Measurements from ENCODE around the gene MVD. TPM values are rescaled to one million over a fixed set of nuclear protein-coding genes. Genes with fewer than 3 reads are reported as not detected.

Gene MVD
- total and polyA plus RNA-seq, 2 of the 13 experiments (the other 11 are each of a cell fraction or from before 2014, with no cell fraction given): 28.1 to 187 TPM

DNA sequence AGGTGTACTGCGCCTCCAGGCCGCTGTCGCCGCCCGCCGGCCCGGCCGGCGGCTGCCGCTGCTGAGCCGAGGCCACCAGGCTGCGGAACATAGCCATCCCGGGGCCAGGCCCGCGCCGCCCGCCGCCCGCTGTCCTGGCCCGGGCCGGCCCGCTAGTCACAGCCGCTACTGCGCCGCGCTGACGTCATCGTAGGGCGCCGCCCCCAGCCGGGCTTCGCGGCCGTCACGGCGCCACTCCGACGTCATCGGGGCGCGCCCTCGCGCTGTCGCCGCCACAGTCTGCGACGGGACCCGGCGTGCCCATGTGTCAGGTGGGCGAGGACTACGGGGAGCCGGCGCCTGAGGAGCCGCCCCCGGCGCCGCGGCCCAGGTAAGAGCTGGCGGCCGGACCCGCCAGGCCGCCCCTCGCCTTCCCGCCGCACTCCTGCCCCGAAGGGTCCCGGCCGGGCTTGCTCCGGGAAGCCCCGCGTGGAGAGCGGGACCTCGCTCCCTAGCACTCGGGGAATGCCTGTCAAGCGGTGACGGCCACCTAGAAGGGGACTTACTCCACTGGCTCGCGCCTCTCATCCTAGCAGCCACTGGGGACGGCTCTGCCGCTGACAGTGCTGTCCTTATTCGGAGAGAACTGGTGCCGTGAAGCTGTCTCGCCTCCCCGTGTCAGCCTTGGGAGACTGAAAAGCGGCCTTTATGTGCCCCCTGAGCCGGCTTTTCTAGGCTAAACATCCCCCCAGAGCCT is 43.5 kb upstream of the MVD start, which contains the start of the genes CTU2 and RNF166:
Gene CTU2 (plus strand): TSS at position 275 of the 736 bp plus-strand sequence. CDS start 28 bp downstream, at position 303.
Gene RNF166 (minus strand): TSS at position 180 of the 736 bp plus-strand sequence. CDS start 83 bp downstream, at position 97.
- peak within 1 kb of the TSS; percentile 93 for H3K4me2 ChIP-seq (ENCODE audit: low read depth, low read length)
- H3K4me3 ChIP-seq (replicated peaks in 1 of 3; ENCODE audit: insufficient read depth in 1 of 3, low read depth in 2 of 3, low read length in 3 of 3): peak within 1 kb of the TSS; percentile 82 to 99 (median 83)
- H3K79me2 ChIP-seq (ENCODE audit: insufficient read depth, low read length): peaks cover 33% of the 10 kb centered on the region
- WGBS (ENCODE audit: low lambda C conversion rate): 1% methylated on average over 19 of the region's 86 CpGs
- H3K27ac ChIP-seq (ENCODE audit: extremely low read length, insufficient read depth, low read length): peak within 1 kb of the TSS; percentile 54
- no peak within 1 kb of the TSS for H2AFZ ChIP-seq (ENCODE audit: low read length)
- in situ Hi-C loops (cut with HindIII; ENCODE audit: extremely low pct_ligation_motif_present, low pct_unique_long_range_greater_than_20kb) (no loop called here), intact Hi-C loops (cut with micrococcal nuclease; ENCODE audit: unreplicated experiment) (no loop called here)
- ChIA-PET CTCF (ENCODE audit: low intra/inter-chr PET ratio, low total read pairs) (interaction anchor here (1.0 kb wide), 1 partner anchor 133 kb away, joined by 4 read pairs; no protein-coding TSS in a partner anchor), POLR2A (interaction anchor here (1.2 kb wide), 1 partner anchor 19 kb away, joined by 3 read pairs; no protein-coding TSS in a partner anchor)
- ATAC-seq: peak; percentile 67
- peaks cover 0 to 3% of the 10 kb centered on the region in 2 experiments; a peak in 1 of 5 replicates for H3K27me3 ChIP-seq (ENCODE audit: control insufficient read depth in 1 of 2, insufficient read depth in 2 of 2, low read length in 2 of 2)
- no peak for FAIRE-seq
- peak within 1 kb of the TSS; percentile 92 for H3K9ac ChIP-seq (ENCODE audit: insufficient read depth, low read depth, low read length)
- no peaks in the 10 kb centered on the region for H4K20me1 ChIP-seq (ENCODE audit: insufficient read depth, low read length)
- H3K9me3 ChIP-seq (ENCODE audit: low read length): no peaks in the 10 kb centered on the region
- peak; percentile 76 for DNase-seq (ENCODE audit: low spot score)
- H3K36me3 ChIP-seq (replicated peaks in 1 of 2; ENCODE audit: control insufficient read depth in 1 of 2, insufficient read depth in 2 of 2, low read length in 2 of 2): no peaks in the 10 kb centered on the region
- H3K4me1 ChIP-seq (ENCODE audit: insufficient read depth, low read length): peaks cover 80% of the 10 kb centered on the region
- no TSS peak for BruUV-seq (replicated peaks)
- TF ChIP-seq TAF15 (IDR thresholded peaks at IDR 0.05; ENCODE audit: low read depth, low read length, poor library complexity, severe bottlenecking): peak; percentile 51
- TF ChIP-seq ZNF441 (CRISPR knock-in tag; IDR thresholded peaks at IDR 0.05; ENCODE audit: borderline replicate concordance): 0 out of 2 replicates have a peak, but pooled peaks have one; percentile 60
- TF ChIP-seq, protein P1, sequence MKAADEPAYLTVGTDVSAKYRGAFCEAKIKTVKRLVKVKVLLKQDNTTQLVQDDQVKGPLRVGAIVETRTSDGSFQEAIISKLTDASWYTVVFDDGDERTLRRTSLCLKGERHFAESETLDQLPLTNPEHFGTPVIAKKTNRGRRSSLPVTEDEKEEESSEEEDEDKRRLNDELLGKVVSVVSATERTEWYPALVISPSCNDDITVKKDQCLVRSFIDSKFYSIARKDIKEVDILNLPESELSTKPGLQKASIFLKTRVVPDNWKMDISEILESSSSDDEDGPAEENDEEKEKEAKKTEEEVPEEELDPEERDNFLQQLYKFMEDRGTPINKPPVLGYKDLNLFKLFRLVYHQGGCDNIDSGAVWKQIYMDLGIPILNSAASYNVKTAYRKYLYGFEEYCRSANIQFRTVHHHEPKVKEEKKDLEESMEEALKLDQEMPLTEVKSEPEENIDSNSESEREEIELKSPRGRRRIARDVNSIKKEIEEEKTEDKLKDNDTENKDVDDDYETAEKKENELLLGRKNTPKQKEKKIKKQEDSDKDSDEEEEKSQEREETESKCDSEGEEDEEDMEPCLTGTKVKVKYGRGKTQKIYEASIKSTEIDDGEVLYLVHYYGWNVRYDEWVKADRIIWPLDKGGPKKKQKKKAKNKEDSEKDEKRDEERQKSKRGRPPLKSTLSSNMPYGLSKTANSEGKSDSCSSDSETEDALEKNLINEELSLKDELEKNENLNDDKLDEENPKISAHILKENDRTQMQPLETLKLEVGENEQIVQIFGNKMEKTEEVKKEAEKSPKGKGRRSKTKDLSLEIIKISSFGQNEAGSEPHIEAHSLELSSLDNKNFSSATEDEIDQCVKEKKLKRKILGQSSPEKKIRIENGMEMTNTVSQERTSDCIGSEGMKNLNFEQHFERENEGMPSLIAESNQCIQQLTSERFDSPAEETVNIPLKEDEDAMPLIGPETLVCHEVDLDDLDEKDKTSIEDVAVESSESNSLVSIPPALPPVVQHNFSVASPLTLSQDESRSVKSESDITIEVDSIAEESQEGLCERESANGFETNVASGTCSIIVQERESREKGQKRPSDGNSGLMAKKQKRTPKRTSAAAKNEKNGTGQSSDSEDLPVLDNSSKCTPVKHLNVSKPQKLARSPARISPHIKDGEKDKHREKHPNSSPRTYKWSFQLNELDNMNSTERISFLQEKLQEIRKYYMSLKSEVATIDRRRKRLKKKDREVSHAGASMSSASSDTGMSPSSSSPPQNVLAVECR (CRISPR knock-in tag; IDR thresholded peaks at IDR 0.05; ENCODE audit: borderline replicate concordance): peak; percentile 100
- TF ChIP-seq ZNF660 (CRISPR knock-in tag; IDR thresholded peaks at IDR 0.05; ENCODE audit: borderline replicate concordance, low read depth): no peak
- no peak for TF ChIP-seq SOX13 (IDR thresholded peaks at IDR 0.05)
- TF ChIP-seq SOX13 (CRISPR knock-in tag; conservative IDR thresholded peaks at IDR 0.05 in 1 of 2, IDR thresholded peaks at IDR 0.05 in 1 of 2): peak in 1 of 2 experiments; percentile 48; a peak in 2 of 4 replicates
- no peak; the same call in 1 of the 2 replicates for TF ChIP-seq CEBPB (IDR thresholded peaks at IDR 0.05; ENCODE audit: borderline replicate concordance, low read depth, low read length)
- TF ChIP-seq, protein P2, sequence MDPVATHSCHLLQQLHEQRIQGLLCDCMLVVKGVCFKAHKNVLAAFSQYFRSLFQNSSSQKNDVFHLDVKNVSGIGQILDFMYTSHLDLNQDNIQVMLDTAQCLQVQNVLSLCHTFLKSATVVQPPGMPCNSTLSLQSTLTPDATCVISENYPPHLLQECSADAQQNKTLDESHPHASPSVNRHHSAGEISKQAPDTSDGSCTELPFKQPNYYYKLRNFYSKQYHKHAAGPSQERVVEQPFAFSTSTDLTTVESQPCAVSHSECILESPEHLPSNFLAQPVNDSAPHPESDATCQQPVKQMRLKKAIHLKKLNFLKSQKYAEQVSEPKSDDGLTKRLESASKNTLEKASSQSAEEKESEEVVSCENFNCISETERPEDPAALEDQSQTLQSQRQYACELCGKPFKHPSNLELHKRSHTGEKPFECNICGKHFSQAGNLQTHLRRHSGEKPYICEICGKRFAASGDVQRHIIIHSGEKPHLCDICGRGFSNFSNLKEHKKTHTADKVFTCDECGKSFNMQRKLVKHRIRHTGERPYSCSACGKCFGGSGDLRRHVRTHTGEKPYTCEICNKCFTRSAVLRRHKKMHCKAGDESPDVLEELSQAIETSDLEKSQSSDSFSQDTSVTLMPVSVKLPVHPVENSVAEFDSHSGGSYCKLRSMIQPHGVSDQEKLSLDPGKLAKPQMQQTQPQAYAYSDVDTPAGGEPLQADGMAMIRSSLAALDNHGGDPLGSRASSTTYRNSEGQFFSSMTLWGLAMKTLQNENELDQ (CRISPR knock-in tag; IDR thresholded peaks at IDR 0.05; ENCODE audit: borderline replicate concordance): no peak
- peak; percentile 19; the same call in 1 of the 2 replicates for TF ChIP-seq ZNF777 (CRISPR knock-in tag; IDR thresholded peaks at IDR 0.05)
- no peak for TF ChIP-seq NR2F6 (IDR thresholded peaks at IDR 0.05)
- 0 out of 2 replicates have a peak, but pooled peaks have one; percentile 16 for TF ChIP-seq NR2F6 (CRISPR knock-in tag; IDR thresholded peaks at IDR 0.05)
- no peak for TF ChIP-seq RFX3 (CRISPR knock-in tag; IDR thresholded peaks at IDR 0.05)
- TF ChIP-seq, protein P3, sequence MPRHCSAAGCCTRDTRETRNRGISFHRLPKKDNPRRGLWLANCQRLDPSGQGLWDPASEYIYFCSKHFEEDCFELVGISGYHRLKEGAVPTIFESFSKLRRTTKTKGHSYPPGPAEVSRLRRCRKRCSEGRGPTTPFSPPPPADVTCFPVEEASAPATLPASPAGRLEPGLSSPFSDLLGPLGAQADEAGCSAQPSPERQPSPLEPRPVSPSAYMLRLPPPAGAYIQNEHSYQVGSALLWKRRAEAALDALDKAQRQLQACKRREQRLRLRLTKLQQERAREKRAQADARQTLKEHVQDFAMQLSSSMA (CRISPR knock-in tag; IDR thresholded peaks at IDR 0.05): 0 out of 2 replicates have a peak, but pooled peaks have one; percentile 11
- TF ChIP-seq FOXC1 (CRISPR knock-in tag; IDR thresholded peaks at IDR 0.05; ENCODE audit: borderline replicate concordance): peak; percentile 63; the same call in 1 of the 2 replicates
- TF ChIP-seq, protein P4, sequence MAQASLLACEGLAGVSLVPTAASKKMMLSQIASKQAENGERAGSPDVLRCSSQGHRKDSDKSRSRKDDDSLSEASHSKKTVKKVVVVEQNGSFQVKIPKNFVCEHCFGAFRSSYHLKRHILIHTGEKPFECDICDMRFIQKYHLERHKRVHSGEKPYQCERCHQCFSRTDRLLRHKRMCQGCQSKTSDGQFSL (CRISPR knock-in tag; IDR thresholded peaks at IDR 0.05): 0 out of 2 replicates have a peak, but pooled peaks have one; percentile 64

All from HepG2 (cell line).